ENCODE measurements around the gene TOX3. TPM values are rescaled to one million over a fixed set of nuclear protein-coding genes. Genes with fewer than 3 reads are reported as not detected.
A peak's percentile ranks its signal among the peaks of the same experiment; 100 is the strongest.

The TOX3 gene
- total and polyA plus RNA-seq, 2 of the 13 experiments (the other 11 are each of a cell fraction or from before 2014, with no cell fraction given): 14.5 to 98.6 TPM

GRCh38 chr16:52512297-52512987 is 34.5 kb downstream of the TOX3 start (continued):
- no peak for TF ChIP-seq ZNF275 (CRISPR knock-in tag; IDR thresholded peaks at IDR 0.05; ENCODE audit: borderline replicate concordance)
- no peak for TF ChIP-seq ZNF17 (CRISPR knock-in tag; IDR thresholded peaks at IDR 0.05)
- no peak for TF ChIP-seq FOXP1 (IDR thresholded peaks at IDR 0.05)
- TF ChIP-seq FOXP1 (CRISPR knock-in tag; IDR thresholded peaks at IDR 0.05): peak; percentile 30; the same call in 1 of the 2 replicates
- no peak for TF ChIP-seq ZNF18 (CRISPR knock-in tag; IDR thresholded peaks at IDR 0.05; ENCODE audit: insufficient replicate concordance)
- TF ChIP-seq THAP9 (CRISPR knock-in tag; IDR thresholded peaks at IDR 0.05; ENCODE audit: borderline replicate concordance): no peak
- peak; percentile 23; the same call in 1 of the 2 replicates for TF ChIP-seq FOXO1 (CRISPR knock-in tag; IDR thresholded peaks at IDR 0.05)
- TF ChIP-seq ZFP36L1 (CRISPR knock-in tag; IDR thresholded peaks at IDR 0.05): no peak
- no peak for TF ChIP-seq REPIN1 (CRISPR knock-in tag; IDR thresholded peaks at IDR 0.05; ENCODE audit: borderline replicate concordance, low read depth)
- no peak for TF ChIP-seq AHDC1 (CRISPR knock-in tag; IDR thresholded peaks at IDR 0.05; ENCODE audit: borderline replicate concordance)
- no peak for TF ChIP-seq ZNF609 (CRISPR knock-in tag; IDR thresholded peaks at IDR 0.05; ENCODE audit: borderline replicate concordance)
